ENCODE data around the gene POM121C. TPM values are rescaled to one million over a fixed set of nuclear protein-coding genes. Genes with fewer than 3 reads are reported as not detected.
"Not testable (repeated sequence)": the region's sequence is repeated elsewhere in the genome, so short reads cannot be mapped to it uniquely, and the experiment has no call there.

Gene POM121C
- total RNA-seq, result 44.0 TPM

DNA sequence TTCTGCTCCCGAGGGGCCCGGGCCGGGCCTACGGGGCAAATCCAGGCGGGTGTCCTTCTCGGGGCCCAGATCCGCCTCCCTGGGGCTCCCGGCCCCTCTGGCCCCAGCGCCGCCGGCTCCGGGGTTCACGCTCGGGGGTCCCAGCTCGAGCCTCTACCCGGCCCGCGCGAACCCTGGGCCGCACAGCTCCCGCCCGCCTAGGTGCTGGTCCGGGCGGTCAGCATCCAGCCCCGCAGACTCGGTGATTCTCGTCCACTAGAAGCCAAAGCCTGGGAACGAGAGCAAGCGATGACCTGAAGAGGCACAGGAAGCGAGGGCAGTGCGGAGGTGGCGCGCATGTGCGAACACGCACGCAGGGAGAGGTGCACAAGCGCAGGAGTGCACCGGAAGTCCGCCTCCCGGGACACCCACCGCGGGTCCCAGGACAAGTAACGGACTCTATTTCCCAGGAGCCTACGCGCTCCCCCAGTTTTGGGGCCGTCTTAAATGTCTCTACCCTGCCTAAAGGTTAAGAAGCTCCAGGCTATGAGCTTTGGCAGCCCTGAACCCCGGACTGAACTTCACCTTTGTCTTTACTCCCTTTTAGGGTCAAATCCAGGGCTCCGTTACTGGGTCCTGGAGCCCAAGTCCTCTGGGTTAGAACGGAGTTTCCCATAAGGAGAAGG, at the start of gene POM121C:
Gene POM121C, minus strand, starts transcription at position 321 of the 665 bp plus-strand sequence. CDS start 44,803 bp downstream, outside the sequence.
- peak; percentile 100 for ATAC-seq

GRCh38 chr7:75534727-75535307, 48.7 kb upstream of the POM121C start:
- intact Hi-C loops (cut with DNase I), result no loop called here
- no peak for ATAC-seq
- no peak for DNase-seq (ENCODE audit: low spot score)

More for the DNA sequence above, at the start of gene POM121C:
- peak; percentile 94 for DNase-seq (ENCODE audit: low spot score)
- intact Hi-C loops (cut with DNase I), result not testable (repeated sequence)

DNA sequence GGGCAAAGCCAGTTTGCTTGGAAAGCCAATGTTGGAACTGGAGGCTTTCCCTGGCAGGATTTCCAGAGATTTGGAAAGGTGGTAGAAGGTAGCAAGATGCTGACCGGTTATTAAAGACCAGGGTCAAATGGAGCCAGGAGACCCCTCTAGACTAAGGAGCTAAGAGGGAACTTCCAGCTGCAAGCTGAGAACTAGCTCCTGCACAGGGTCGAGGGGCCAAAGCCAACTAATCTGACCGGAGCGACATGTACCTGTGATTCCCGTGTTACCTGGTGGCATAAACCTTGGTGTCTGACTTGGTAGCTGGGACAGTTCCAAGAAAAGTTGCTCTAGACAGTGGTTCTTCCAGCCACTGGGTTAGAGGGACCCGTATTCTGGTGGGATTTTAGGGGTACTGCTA, 47.8 kb upstream of the POM121C start:
- DNase-seq (ENCODE audit: low spot score) (peak; percentile 26), ATAC-seq (no peak)
- intact Hi-C loops (cut with DNase I), result no loop called here

DNA sequence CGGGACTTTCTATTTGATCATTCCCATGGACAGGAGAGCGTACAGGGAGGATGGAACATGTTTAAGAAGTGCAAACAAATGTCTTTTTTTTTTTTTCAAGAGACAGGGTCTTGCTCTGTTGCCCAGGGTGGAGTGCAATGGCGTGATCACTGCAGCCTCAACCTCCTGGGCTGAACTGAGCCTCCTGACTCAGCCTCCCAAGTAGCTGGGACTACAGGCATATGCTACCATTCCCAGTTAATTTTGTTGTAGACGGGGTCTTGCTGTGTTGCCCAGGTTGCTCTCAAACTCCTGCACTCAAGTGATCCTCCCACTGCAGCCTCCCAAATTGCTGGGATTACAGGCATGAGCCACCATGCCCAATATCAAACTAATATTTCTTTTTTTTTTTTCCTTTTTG, 46.5 kb upstream of the POM121C start:
- intact Hi-C loops (cut with DNase I), result no loop called here
- ATAC-seq, result no peak
- no peak for DNase-seq (ENCODE audit: low spot score)

DNA sequence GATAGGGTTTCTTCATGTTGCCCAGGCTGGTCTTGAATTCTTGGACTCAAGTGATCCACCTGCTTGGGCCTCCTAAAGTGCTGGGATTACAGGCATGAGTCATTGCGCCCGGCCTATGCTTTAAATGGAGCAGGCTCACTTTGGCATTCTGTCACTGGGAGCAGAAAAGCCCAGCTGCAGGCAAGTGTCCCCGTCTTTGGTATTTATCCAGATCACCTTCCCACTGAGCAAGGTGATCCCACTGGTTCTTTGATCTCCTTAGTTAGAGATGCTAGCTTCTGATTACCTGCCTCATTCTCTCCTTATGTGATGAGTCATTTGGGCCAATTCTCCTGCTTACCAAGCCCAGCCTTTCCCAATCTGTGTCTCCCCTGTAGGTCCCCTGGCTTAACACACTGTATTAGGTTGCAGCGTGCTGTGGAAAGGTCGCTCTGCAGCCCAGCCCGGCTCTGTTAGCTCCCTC, 45.3 kb upstream of the POM121C start:
- DNase-seq (ENCODE audit: low spot score) (no peak), ATAC-seq (no peak)
- intact Hi-C loops (cut with DNase I), result no loop called here

- DNase-seq (ENCODE audit: low spot score); intact Hi-C loops (cut with DNase I); ATAC-seq: not testable (repeated sequence)
These were observed 41.2 kb upstream of the POM121C start for GRCh38 chr7:75527224-75527722.

DNA sequence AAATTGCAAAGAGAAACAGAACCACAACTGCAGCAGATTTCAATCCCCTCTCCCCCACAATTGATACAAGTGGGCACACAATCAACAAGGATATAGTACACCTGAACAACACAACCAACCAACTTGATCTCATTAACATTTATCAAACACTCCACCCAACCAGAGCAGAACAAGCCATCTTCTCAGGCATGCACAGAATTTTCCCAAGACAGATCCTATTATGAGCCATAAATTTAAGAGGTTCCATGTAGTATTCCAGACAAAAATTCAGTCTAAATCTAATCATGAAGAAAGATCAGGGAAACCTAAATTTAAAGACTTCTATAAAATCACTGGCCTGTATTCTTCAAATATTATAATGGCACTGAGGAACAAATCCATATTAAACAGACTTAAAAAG, 35.6 kb upstream of the POM121C start:
- intact Hi-C loops (cut with DNase I); ATAC-seq; DNase-seq (ENCODE audit: low spot score): not testable (repeated sequence)

DNA sequence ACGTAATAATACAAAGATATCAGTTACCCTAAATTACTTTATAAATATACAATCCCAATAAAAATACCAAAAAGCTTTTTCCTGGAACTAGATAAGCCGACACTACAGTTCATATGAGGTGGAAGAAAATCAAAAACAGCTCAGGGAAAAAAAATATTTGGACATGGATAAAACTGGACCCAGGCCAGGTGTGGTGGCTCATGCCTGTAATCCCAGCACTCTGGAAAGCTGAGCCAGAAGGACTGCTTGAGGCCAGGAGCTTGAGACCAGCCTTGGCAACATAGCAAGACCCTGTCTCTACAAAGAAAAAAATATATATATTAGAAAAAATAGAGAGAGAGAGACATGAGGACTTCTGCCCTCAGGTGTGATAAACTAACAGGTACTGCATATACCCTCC, 32.7 kb upstream of the POM121C start:
- DNase-seq (ENCODE audit: low spot score); ATAC-seq; intact Hi-C loops (cut with DNase I): not testable (repeated sequence)

DNA sequence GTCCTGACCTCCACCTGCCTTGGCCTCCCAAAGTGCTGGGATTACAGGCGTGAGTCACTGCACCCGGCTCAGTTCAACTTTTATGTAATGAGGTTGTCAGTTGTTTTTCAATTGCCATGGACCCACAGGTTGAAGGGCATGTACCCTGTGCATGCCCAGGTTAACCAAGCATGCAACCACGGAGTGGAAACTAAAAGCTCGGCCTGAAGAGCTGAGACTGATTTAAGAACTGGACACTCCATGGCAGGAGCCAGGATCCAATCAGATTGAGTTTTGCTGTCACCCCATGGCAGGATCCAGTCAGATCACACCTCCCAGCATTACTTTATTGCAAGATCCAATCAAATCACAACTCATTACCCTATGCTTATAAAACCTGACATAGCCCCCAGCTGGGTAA, 22.9 kb upstream of the POM121C start:
- ATAC-seq; DNase-seq (ENCODE audit: low spot score); intact Hi-C loops (cut with DNase I): not testable (repeated sequence)

DNA sequence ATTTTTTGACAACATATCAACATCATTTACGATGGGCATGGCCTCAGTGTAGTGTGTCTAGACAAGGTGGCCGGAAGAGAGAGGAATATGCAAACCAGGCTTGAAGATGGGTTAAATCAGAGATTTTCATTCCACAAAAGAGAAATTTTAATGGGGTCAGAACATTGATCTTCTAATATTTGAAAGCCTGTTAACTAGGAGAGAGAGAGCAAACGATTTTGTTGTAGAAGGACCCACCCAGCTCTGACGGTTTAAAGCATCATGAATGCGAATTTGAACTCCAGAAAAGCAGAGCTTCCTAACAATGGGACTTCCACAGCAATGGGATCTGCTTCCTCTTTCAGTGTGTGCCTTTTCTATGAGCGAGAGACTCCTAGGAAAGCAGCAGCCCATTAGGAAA, 5.9 kb upstream of the POM121C start, which contains the start of gene SPDYE5:
Gene SPDYE5, plus strand, starts transcription at position 301 of the 400 bp plus-strand sequence. CDS start 1,728 bp downstream, outside the sequence.
- intact Hi-C loops (cut with DNase I); DNase-seq (ENCODE audit: low spot score); ATAC-seq: not testable (repeated sequence)

DNA sequence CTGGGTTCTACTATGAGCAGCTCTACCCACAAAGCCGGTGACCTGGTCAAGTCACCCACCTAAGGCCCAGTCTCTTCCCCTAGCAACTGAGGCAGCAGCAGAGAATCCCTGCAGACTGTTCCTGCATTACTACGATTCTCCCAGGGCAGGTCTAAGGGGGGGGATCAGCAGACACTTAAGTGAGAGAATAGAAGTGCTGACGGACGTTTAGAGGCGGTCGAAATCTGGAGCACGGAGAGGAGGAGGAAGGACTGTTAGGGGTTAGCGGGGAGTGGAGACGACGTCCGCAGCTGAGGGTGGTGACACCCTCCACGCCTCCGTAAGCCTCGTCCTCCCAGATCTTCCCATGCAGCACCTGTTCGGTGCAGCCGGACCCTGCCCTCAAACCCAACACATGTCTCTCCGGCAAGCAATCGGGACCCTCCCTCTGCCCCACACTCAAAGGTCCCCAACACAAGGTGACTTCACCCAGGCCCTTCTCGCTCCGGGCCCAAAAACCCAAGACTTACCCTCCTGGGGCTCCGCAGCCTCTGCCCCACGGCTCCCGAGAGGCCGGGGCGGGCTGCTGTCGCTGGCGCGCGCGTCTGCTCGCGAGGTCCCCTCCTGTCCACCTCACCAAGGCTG, 632 bp downstream of the POM121C start:
- intact Hi-C loops (cut with DNase I); DNase-seq (ENCODE audit: low spot score); ATAC-seq: not testable (repeated sequence)

GRCh38 chr7:75480313-75480712, 5.8 kb downstream of the POM121C start:
- ATAC-seq; intact Hi-C loops (cut with DNase I); DNase-seq (ENCODE audit: low spot score): not testable (repeated sequence)

GRCh38 chr7:75477457-75477856, 8.6 kb downstream of the POM121C start:
- ATAC-seq; DNase-seq (ENCODE audit: low spot score); intact Hi-C loops (cut with DNase I): not testable (repeated sequence)

GRCh38 chr7:75470166-75470565, 15.9 kb downstream of the POM121C start:
- intact Hi-C loops (cut with DNase I); DNase-seq (ENCODE audit: low spot score); ATAC-seq: not testable (repeated sequence)

- ATAC-seq; intact Hi-C loops (cut with DNase I); DNase-seq (ENCODE audit: low spot score): not testable (repeated sequence)
These were observed 25.6 kb downstream of the POM121C start for GRCh38 chr7:75460541-75460940.

DNA sequence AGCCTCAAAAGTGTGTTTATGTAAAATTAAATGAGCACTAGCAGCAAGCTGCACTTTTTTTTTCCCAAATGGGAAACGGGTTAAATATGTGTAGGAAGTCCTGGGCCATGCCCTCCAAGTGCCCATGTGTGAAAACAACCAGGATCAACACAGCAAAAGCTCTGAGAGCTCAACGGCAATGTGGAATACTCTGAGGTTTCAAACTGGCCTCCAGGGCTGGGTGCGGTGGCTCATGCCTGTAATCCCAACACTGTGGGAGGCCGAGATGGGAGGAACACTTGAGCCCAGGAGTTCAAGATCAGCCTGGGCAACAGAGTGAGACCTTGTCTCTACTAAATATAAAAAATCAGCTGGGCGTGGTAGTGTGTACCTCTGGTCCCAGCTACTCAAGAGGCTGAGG, 28.1 kb downstream of the POM121C start:
- ATAC-seq; DNase-seq (ENCODE audit: low spot score); intact Hi-C loops (cut with DNase I): not testable (repeated sequence)

DNA sequence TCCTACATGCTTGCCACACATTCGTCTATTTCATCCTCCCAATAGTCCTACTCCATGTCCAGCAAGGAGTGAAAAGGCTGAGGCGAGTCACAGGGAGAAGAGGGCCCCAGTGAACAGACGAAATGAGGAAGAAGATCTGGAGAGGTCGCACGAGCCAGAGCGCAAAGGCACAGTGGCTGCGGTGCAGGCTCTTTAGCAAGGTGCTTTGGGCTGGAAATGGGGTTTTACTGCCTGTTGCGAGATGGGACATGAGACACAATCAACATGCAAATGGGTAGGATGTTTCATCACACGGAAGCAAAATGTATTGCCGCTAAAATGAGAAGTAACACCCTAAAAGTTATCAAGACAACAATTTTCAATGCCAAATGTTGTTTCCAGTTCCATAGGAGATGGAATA, 29.7 kb downstream of the POM121C start:
- ATAC-seq; DNase-seq (ENCODE audit: low spot score); intact Hi-C loops (cut with DNase I): not testable (repeated sequence)

DNA sequence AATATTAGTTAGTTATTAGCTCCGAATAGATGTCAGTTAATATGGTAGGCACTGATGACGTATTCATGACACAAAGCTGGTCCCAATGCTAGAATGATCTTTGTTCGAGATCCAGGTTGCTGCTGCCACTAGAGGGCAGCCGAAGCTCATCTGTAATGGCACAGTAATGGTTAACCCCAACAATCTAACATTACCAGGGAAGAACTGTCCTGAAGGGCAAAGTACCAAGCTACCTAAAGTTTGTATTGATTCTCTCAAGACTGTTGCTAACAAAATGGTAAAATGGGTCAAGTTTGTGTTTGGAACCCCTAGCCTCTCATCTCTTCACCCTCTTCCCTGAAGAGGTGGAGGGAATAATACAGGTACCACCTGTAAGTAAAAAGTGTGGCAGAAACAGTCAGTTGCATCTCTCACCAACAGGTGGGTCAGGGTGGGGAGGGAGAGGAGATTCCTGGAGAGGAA, 33.6 kb downstream of the POM121C start:
- DNase-seq (ENCODE audit: low spot score); intact Hi-C loops (cut with DNase I): not testable (repeated sequence)
- peak; percentile 83 for ATAC-seq

DNA sequence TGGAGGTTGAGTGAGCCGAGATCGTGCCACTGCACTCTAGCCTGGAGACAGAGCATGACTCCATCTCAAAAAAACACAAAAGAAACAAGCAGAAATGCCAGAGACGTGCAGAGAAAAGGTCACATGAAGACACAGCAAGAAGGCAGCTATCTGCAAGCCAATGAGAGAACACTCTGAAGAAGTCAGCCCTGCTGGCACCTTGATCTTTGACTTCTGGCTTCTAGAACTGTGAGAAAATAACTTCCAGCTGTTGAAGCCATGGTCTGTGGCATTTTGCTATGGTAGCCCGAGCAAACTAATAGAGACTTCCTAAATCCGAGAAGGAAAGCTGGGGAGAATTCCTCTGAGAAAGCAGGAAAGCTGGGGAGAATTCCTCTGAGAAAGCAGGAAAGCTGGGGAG, 36.2 kb downstream of the POM121C start:
- ATAC-seq; DNase-seq (ENCODE audit: low spot score): not testable (repeated sequence)

More for the DNA sequence above, 36.2 kb downstream of the POM121C start:
- intact Hi-C loops (cut with DNase I), result not testable (repeated sequence)

Data from sciatic nerve (tissue), 2 donors.